K562 (cell line): ENCODE measurements around the gene ZKSCAN5. TPM values are rescaled to one million over a fixed set of nuclear protein-coding genes. Genes with fewer than 3 reads are reported as not detected.

Source experiments
- CBX8 ChIP-seq: fragments of 200-600 bp; sonication (generic); IDR thresholded peaks from 2 replicates; pipeline ENCODE4 v1.6.1; 2012; ENCODE audit warnings: borderline replicate concordance, mixed run types, low read depth, mild to moderate bottlenecking, moderate library complexity, mixed read lengths, low read length, control low read depth, inconsistent platforms; ENCODE audit not compliant: poor library complexity, severe bottlenecking; ENCODE audit errors: extremely low read depth
- ILK ChIP-seq: fragments of 450-650 bp; IDR thresholded peaks from 2 replicates; pipeline ENCODE4 v1.6.1; 2016; ENCODE audit warnings: missing genetic modification characterization, low read depth, mild to moderate bottlenecking, missing compliant biosample characterization, moderate library complexity, borderline replicate concordance
- KAT7 ChIP-seq: sonication (generic); formaldehyde crosslinking; IDR thresholded peaks from 2 replicates; pipeline ENCODE4 v1.8.0; 2022; ENCODE audit warnings: missing genetic modification reagents, mild to moderate bottlenecking, borderline replicate concordance
- MCM7 ChIP-seq, 2 experiments: fragments of 450-650 bp; IDR thresholded peaks; 2 replicates each; pipeline ENCODE4 v1.6.1; 2016 to 2018
- MEF2A ChIP-seq: IDR thresholded peaks from 2 replicates; pipeline ENCODE4 v1.6.1; 2011; ENCODE audit warnings: low read depth, mild to moderate bottlenecking, low read length, moderate library complexity; ENCODE audit not compliant: control insufficient read depth
- NCOA2 ChIP-seq, 2 experiments: fragments of 450-650 bp; IDR thresholded peaks; 2 replicates each; pipeline ENCODE4 v1.6.1; 2018; ENCODE audit warnings: mild to moderate bottlenecking in 2 of 2, moderate library complexity in 1 of 2; ENCODE audit not compliant: partially characterized antibody in 2 of 2
- NFE2L1 ChIP-seq: fragments of 450-650 bp; IDR thresholded peaks from 2 replicates; pipeline ENCODE4 v1.6.1; 2016; ENCODE audit warnings: missing genetic modification characterization, low read depth, mild to moderate bottlenecking, missing compliant biosample characterization, moderate library complexity, borderline replicate concordance
- TAF7 ChIP-seq: fragments of 450-650 bp; IDR thresholded peaks from 2 replicates; pipeline ENCODE4 v1.6.1; 2016; ENCODE audit warnings: missing genetic modification characterization, missing compliant biosample characterization
- U2AF1 ChIP-seq: fragments of 200-400 bp; formaldehyde crosslinking; optimal IDR thresholded peaks from 2 replicates; pipeline ENCODE3; 2017; ENCODE audit warnings: mild to moderate bottlenecking, low read depth, low read length, moderate library complexity
- ZNF232 ChIP-seq: sonication (generic); formaldehyde crosslinking; IDR thresholded peaks from 2 replicates; pipeline ENCODE4 v1.8.0; 2022; ENCODE audit warnings: mild to moderate bottlenecking, missing genetic modification reagents
- ZNF507 ChIP-seq: conservative IDR thresholded peaks from 2 replicates; pipeline ENCODE4 v1.6.1; 2017; ENCODE audit warnings: missing genetic modification characterization, missing compliant biosample characterization
- ZNF764 ChIP-seq: fragments of 250-450 bp; sonication (Bioruptor Pico); IDR thresholded peaks from 2 replicates; pipeline ENCODE4 v1.4.0; 2020; ENCODE audit warnings: low read depth, mild to moderate bottlenecking, moderate library complexity
- polyA plus RNA-seq, 8 experiments: library from polyadenylated mRNA; depleted of rRNA in 4 of 8; stranded (reverse) in 5 of 8; unstranded in 3 of 8; fragments of >200 nt; fragmentation: Nextera tagmentation in 2 of 8; fragmentation: Illumina TruSeq in 1 of 8; extraction: Ambion mirVana in 2 of 8; extraction: Trizol in 1 of 8; gene quantifications; 2 replicates each; pipeline versions ENCODE4 v1.2.1 to v1.2.3, GENCODE V29; 2011 to 2014; ENCODE audit warnings: inconsistent platforms in 1 of 8, missing spikeins in 1 of 8
- total RNA-seq, 7 experiments: library from RNA; depleted of rRNA in 6 of 7; stranded (reverse); fragments of >200 nt in 6 of 7; fragmentation: Illumina TruSeq in 2 of 7; extraction: Trizol in 2 of 7; gene quantifications; 2 replicates each; pipeline versions ENCODE4 v1.2.1 to v1.2.3, GENCODE V29; 2011 to 2021; ENCODE audit warnings: low replicate concordance in 1 of 7
- TF ChIP-seq, protein P1 (sequence below): sonication (generic); formaldehyde crosslinking; IDR thresholded peaks from 2 replicates; pipeline ENCODE4 v1.8.1; 2022; ENCODE audit warnings: missing genetic modification reagents
- TF ChIP-seq, protein P2 (sequence below): fragments of 250-450 bp; sonication (Bioruptor Pico); IDR thresholded peaks from 2 replicates; pipeline ENCODE4 v1.8.0; 2021; ENCODE audit warnings: moderate library complexity, mild to moderate bottlenecking, inconsistent platforms
- TF ChIP-seq, protein P3 (sequence below): sonication (generic); formaldehyde crosslinking; IDR thresholded peaks from 2 replicates; pipeline ENCODE4 v1.8.0; 2022; ENCODE audit warnings: missing genetic modification reagents, mild to moderate bottlenecking, borderline replicate concordance
- TF ChIP-seq, protein P4 (sequence below): fragments of 450-650 bp; IDR thresholded peaks from 2 replicates; pipeline ENCODE4 v1.7.1; 2018; ENCODE audit warnings: mild to moderate bottlenecking, low read depth; ENCODE audit not compliant: partially characterized antibody
- TF ChIP-seq, protein P5 (sequence below): fragments of 450-650 bp; IDR thresholded peaks from 2 replicates; pipeline ENCODE4 v1.6.1; 2017; ENCODE audit warnings: mild to moderate bottlenecking, moderate library complexity

Gene ZKSCAN5
- total and polyA plus RNA-seq, 9 of the 15 experiments (the other 6 are each of a cell fraction or from before 2014, with no cell fraction given): 4.2 to 19.0 (median 15.0) TPM

DNA sequence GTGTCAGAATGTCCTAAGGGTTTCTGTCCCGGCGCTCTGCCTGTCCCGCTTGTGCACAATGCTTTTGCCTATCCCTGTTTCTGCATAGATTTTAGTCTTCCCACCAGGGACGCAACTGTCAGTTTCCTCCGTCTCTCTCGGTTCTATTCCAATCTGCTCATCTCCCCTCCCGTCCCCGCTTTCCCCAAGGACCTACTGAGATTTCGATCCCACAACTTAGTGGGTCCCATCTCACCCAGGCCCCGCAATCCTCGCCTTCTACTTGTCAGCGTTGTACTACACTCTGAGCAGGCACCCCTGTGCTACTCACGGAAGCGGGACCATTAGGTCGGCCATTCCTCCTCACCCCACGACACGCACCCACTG, 53.5 kb downstream of the ZKSCAN5 start (continued):
- TF ChIP-seq, protein P1, sequence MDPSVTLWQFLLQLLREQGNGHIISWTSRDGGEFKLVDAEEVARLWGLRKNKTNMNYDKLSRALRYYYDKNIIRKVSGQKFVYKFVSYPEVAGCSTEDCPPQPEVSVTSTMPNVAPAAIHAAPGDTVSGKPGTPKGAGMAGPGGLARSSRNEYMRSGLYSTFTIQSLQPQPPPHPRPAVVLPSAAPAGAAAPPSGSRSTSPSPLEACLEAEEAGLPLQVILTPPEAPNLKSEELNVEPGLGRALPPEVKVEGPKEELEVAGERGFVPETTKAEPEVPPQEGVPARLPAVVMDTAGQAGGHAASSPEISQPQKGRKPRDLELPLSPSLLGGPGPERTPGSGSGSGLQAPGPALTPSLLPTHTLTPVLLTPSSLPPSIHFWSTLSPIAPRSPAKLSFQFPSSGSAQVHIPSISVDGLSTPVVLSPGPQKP: no peak
- TF ChIP-seq NFE2L1: no peak
- no peak for TF ChIP-seq ZNF764
- no peak for TF ChIP-seq NCOA2 (IDR thresholded peaks at IDR 0.05; ENCODE audit: partially characterized antibody in 2 of 2)
- TF ChIP-seq ILK: no peak
- no peak for TF ChIP-seq MCM7 (IDR thresholded peaks at IDR 0.05)
- TF ChIP-seq ZNF232 (CRISPR knock-in tag): no peak
- TF ChIP-seq U2AF1: no peak
- no peak for TF ChIP-seq KAT7 (CRISPR knock-in tag)
- TF ChIP-seq, protein P2, sequence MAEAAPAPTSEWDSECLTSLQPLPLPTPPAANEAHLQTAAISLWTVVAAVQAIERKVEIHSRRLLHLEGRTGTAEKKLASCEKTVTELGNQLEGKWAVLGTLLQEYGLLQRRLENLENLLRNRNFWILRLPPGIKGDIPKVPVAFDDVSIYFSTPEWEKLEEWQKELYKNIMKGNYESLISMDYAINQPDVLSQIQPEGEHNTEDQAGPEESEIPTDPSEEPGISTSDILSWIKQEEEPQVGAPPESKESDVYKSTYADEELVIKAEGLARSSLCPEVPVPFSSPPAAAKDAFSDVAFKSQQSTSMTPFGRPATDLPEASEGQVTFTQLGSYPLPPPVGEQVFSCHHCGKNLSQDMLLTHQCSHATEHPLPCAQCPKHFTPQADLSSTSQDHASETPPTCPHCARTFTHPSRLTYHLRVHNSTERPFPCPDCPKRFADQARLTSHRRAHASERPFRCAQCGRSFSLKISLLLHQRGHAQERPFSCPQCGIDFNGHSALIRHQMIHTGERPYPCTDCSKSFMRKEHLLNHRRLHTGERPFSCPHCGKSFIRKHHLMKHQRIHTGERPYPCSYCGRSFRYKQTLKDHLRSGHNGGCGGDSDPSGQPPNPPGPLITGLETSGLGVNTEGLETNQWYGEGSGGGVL (CRISPR knock-in tag): no peak
- TF ChIP-seq, protein P3, sequence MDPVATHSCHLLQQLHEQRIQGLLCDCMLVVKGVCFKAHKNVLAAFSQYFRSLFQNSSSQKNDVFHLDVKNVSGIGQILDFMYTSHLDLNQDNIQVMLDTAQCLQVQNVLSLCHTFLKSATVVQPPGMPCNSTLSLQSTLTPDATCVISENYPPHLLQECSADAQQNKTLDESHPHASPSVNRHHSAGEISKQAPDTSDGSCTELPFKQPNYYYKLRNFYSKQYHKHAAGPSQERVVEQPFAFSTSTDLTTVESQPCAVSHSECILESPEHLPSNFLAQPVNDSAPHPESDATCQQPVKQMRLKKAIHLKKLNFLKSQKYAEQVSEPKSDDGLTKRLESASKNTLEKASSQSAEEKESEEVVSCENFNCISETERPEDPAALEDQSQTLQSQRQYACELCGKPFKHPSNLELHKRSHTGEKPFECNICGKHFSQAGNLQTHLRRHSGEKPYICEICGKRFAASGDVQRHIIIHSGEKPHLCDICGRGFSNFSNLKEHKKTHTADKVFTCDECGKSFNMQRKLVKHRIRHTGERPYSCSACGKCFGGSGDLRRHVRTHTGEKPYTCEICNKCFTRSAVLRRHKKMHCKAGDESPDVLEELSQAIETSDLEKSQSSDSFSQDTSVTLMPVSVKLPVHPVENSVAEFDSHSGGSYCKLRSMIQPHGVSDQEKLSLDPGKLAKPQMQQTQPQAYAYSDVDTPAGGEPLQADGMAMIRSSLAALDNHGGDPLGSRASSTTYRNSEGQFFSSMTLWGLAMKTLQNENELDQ (CRISPR knock-in tag): no peak
- no peak for TF ChIP-seq CBX8
- no peak for TF ChIP-seq MEF2A
- TF ChIP-seq, protein P4, sequence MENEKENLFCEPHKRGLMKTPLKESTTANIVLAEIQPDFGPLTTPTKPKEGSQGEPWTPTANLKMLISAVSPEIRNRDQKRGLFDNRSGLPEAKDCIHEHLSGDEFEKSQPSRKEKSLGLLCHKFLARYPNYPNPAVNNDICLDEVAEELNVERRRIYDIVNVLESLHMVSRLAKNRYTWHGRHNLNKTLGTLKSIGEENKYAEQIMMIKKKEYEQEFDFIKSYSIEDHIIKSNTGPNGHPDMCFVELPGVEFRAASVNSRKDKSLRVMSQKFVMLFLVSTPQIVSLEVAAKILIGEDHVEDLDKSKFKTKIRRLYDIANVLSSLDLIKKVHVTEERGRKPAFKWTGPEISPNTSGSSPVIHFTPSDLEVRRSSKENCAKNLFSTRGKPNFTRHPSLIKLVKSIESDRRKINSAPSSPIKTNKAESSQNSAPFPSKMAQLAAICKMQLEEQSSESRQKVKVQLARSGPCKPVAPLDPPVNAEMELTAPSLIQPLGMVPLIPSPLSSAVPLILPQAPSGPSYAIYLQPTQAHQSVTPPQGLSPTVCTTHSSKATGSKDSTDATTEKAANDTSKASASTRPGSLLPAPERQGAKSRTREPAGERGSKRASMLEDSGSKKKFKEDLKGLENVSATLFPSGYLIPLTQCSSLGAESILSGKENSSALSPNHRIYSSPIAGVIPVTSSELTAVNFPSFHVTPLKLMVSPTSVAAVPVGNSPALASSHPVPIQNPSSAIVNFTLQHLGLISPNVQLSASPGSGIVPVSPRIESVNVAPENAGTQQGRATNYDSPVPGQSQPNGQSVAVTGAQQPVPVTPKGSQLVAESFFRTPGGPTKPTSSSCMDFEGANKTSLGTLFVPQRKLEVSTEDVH: no peak
- TF ChIP-seq, protein P5, sequence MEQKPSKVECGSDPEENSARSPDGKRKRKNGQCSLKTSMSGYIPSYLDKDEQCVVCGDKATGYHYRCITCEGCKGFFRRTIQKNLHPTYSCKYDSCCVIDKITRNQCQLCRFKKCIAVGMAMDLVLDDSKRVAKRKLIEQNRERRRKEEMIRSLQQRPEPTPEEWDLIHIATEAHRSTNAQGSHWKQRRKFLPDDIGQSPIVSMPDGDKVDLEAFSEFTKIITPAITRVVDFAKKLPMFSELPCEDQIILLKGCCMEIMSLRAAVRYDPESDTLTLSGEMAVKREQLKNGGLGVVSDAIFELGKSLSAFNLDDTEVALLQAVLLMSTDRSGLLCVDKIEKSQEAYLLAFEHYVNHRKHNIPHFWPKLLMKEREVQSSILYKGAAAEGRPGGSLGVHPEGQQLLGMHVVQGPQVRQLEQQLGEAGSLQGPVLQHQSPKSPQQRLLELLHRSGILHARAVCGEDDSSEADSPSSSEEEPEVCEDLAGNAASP: no peak
- peak; percentile 79; the same call in 1 of the 2 replicates for TF ChIP-seq TAF7 (tag)
- TF ChIP-seq ZNF507: no peak
